Stomach (tissue), 9 donors: ENCODE data around the gene ANKRD44. TPM values are rescaled to one million over a fixed set of nuclear protein-coding genes. Genes with fewer than 3 reads are reported as not detected.

Experiments
- DNase-seq, 2 donors: peaks; one replicate each; pipeline versions ENCODE4 v3.0.0 to v3.0.0-alpha.2; 2013 to 2019
- H3K27ac ChIP-seq, 5 donors: fragments of 200-600 bp in 4 of 5; sonication (generic) in 4 of 5; one replicate each; pipeline ENCODE4 v1.5.1; 2013 to 2019; ENCODE audit warnings: mild to moderate bottlenecking in 1 of 5, moderate library complexity in 1 of 5
- H3K27me3 ChIP-seq, 3 donors: fragments of 200-600 bp; sonication (generic); one replicate each; pipeline ENCODE4 v1.5.1; 2017 to 2019; ENCODE audit warnings: mixed run types in 1 of 3
- H3K36me3 ChIP-seq, 4 donors: fragments of 200-600 bp; sonication (generic); 1 replicate in 3 of 4; 2 replicates in 1 of 4; pipeline ENCODE4 v1.5.1; 2016 to 2019
- H3K4me1 ChIP-seq, 4 donors: fragments of 200-600 bp; sonication (generic); one replicate each; pipeline ENCODE4 v1.5.1; 2016 to 2019
- H3K4me3 ChIP-seq, 4 donors: fragments of 200-600 bp; sonication (generic) in 3 of 4; one replicate each; pipeline ENCODE4 v1.5.1; 2016 to 2019; ENCODE audit warnings: mild to moderate bottlenecking in 1 of 4
- H3K9me3 ChIP-seq, 4 donors: fragments of 200-600 bp; sonication (generic); one replicate each; pipeline ENCODE4 v1.5.1; 2016 to 2019
- CTCF ChIP-seq, 7 experiments: fragments of 450-650 bp in 4 of 7; fragments of 200-600 bp in 3 of 7; sonication (generic) in 3 of 7; IDR thresholded peaks; one replicate each; pipeline ENCODE4 v1.5.1; 2016 to 2019; ENCODE audit warnings: antibody characterized with exemption in 7 of 7, control low read depth in 2 of 7, mild to moderate bottlenecking in 1 of 7
- EP300 ChIP-seq: sonication (generic); formaldehyde crosslinking; IDR thresholded peaks from one replicate; pipeline ENCODE4 v1.6.1; 2017; ENCODE audit warnings: antibody characterized with exemption
- POLR2A ChIP-seq, 4 donors: fragments of 450-650 bp; IDR thresholded peaks; one replicate each; pipeline ENCODE4 v1.6.1; 2016; ENCODE audit warnings: antibody characterized with exemption in 4 of 4, control low read depth in 2 of 4, mild to moderate bottlenecking in 1 of 4, moderate library complexity in 1 of 4
- POLR2AphosphoS5 ChIP-seq, 3 donors: sonication (generic); formaldehyde crosslinking; IDR thresholded peaks; one replicate each; pipeline ENCODE4 v1.6.1; 2016; ENCODE audit warnings: antibody characterized with exemption in 3 of 3
- WGBS, 5 donors: extraction: QIAGEN DNeasy Blood & Tissue Kit in 3 of 5; methylation state at CpG; one replicate each; pipeline versions ENCODE4 v1.1.5 to v1.1.7; 2013 to 2018; 5-methylcytosine and 5-hydroxymethylcytosine counted together
- intact Hi-C: fragments of 100-400 bp; cut with DNase I; formaldehyde crosslinking; loops from one replicate; pipeline ENCODE4 v1.15.1; 2023; ENCODE audit warnings: low total_unique reads
- polyA plus RNA-seq, 3 donors: library from polyadenylated mRNA; stranded (reverse); fragments of 200-250 nt; gene quantifications; one replicate each; pipeline ENCODE4 v1.2.3, GENCODE V29; 2013
- total RNA-seq, 5 donors: library from RNA; depleted of rRNA; stranded (reverse); fragments of >200 nt; gene quantifications; one replicate each; pipeline versions ENCODE4 v1.1.0 to v1.2.3, GENCODE V29; 2014 to 2016
- donor health status: healthy with polysubstance abuse.
- donor health status: Bipolar disorder and iron deficiency.
- donor health status: healthy.

The ANKRD44 gene
- total and polyA plus RNA-seq, 8 donors: 1.2 to 58.4 (median 7.0) TPM

- H3K4me3 ChIP-seq: no peak overlapping the region
These were observed 77.1 kb downstream of the ANKRD44 start for GRCh38 chr2:197233473-197233872.

GRCh38 chr2:197232010-197232409 lies 78.6 kb downstream of the ANKRD44 start:
- no peak for TF ChIP-seq POLR2A (IDR thresholded peaks at IDR 0.05)
- no peak for TF ChIP-seq EP300
- no peak for TF ChIP-seq CTCF (IDR thresholded peaks at IDR 0.05)
- intact Hi-C loops: no loop called here

More at GRCh38 chr2:197233473-197233872, 77.1 kb downstream of the ANKRD44 start:
- H3K9me3 ChIP-seq: no peaks in the 10 kb centered on the region
- TF ChIP-seq CTCF (IDR thresholded peaks at IDR 0.05) (no peak), POLR2AphosphoS5 (IDR thresholded peaks at IDR 0.05) (no peak)
- intact Hi-C loops: no loop called here
- DNase-seq: no peak
- H3K27me3 ChIP-seq: no peaks in the 10 kb centered on the region
- no peak overlapping the region for H3K27ac ChIP-seq
- H3K36me3 ChIP-seq: no peaks in the 10 kb centered on the region
- peaks cover 0 to 55% (median 14%) of the 10 kb centered on the region in 4 donors for H3K4me1 ChIP-seq

GRCh38 chr2:197229509-197230443 lies 80.8 kb downstream of the ANKRD44 start:
- Histone ChIP-seq H3K36me3 (no peaks in the 10 kb centered on the region), H3K27me3 (no peaks in the 10 kb centered on the region), H3K27ac (peak overlapping the region in 1 of 5 donors; percentile 10), H3K4me1 (peaks cover 0 to 39% (median 10%) of the 10 kb centered on the region in 4 donors), H3K9me3 (no peaks in the 10 kb centered on the region), H3K4me3 (no peak overlapping the region)
- no peak for DNase-seq
- WGBS, 5 donors: 55 to 79% (median 70%) methylated on average over 4 of the region's 4 CpGs
- intact Hi-C loops: no loop called here
- TF ChIP-seq POLR2A (IDR thresholded peaks at IDR 0.05): no peak
- no peak for TF ChIP-seq EP300
- no peak for TF ChIP-seq CTCF (IDR thresholded peaks at IDR 0.05)
- TF ChIP-seq POLR2AphosphoS5 (IDR thresholded peaks at IDR 0.05): no peak

More at GRCh38 chr2:197232010-197232409, 78.6 kb downstream of the ANKRD44 start:
- H3K27ac ChIP-seq: no peak overlapping the region
- no peaks in the 10 kb centered on the region for H3K36me3 ChIP-seq
- no peaks in the 10 kb centered on the region for H3K9me3 ChIP-seq
- no peak for DNase-seq
- H3K4me3 ChIP-seq: no peak overlapping the region
- WGBS, 5 donors: 82 to 97% (median 94%) methylated on average over 2 of the region's 2 CpGs
- H3K27me3 ChIP-seq: no peaks in the 10 kb centered on the region
- peaks cover 0 to 44% (median 10%) of the 10 kb centered on the region in 4 donors for H3K4me1 ChIP-seq

- intact Hi-C loops: no loop called here
- no peaks in the 10 kb centered on the region for H3K27me3 ChIP-seq
- no peak overlapping the region for H3K27ac ChIP-seq
- H3K9me3 ChIP-seq: no peaks in the 10 kb centered on the region
- no peak for DNase-seq
- WGBS, 5 donors: 94 to 97% (median 96%) methylated on average over 2 of the region's 2 CpGs
- TF ChIP-seq EP300 (no peak), POLR2AphosphoS5 (IDR thresholded peaks at IDR 0.05) (no peak), CTCF (IDR thresholded peaks at IDR 0.05) (no peak), POLR2A (IDR thresholded peaks at IDR 0.05) (no peak)
- H3K36me3 ChIP-seq: no peaks in the 10 kb centered on the region
- H3K4me1 ChIP-seq: peaks cover 0 to 16% (median 2%) of the 10 kb centered on the region in 4 donors
- H3K4me3 ChIP-seq: no peak overlapping the region
These were observed 87.1 kb downstream of the ANKRD44 start for GRCh38 chr2:197223451-197223850.
